Measurements from ENCODE around the gene ZFHX2. TPM values are rescaled to one million over a fixed set of nuclear protein-coding genes. Genes with fewer than 3 reads are reported as not detected.

The ZFHX2 gene
- total RNA-seq, 5 donors from 2014 or later (not counting 1 experiment from before 2014, with no cell fraction given) = 0.15 to 1.3 (median 0.44) TPM

- ChIA-PET CTCF (interaction anchor here (0.5 to 9.2 kb wide), 6 partner anchors 13 to 461 kb away, joined by 3 to 107 read pairs (median 3); partner anchors contain the start of genes ACIN1 (in 1 of the 2) and C14orf119 (in 1 of the 2)), POLR2A (interaction anchor here in 1 of 2 donors (0.6 kb wide), 1 partner anchor 732 kb away, joined by 3 read pairs; no protein-coding TSS in a partner anchor)
- Mint-ChIP-seq H3K4me3 (peak within 1 kb of the TSS; percentile 90 to 97 (median 96)), H3K4me1 (peaks cover 33 to 45% (median 41%) of the 10 kb centered on the region in 3 donors), H3K27me3 (no peaks in the 10 kb centered on the region), H3K27ac (peak within 1 kb of the TSS; percentile 90 to 96), H3K9me3 (no peaks in the 10 kb centered on the region), H3K36me3 (peaks cover 13% of the 10 kb centered on the region)
- Histone ChIP-seq H3K27ac (ENCODE audit: low read length) (peak within 1 kb of the TSS; percentile 78), H3K36me3 (ENCODE audit: control insufficient read depth in 2 of 2, extremely low read depth in 1 of 2, insufficient read depth in 1 of 2, low read length in 1 of 2) (peaks cover 11 to 31% of the 10 kb centered on the region in 2 donors), H3K27me3 (replicated peaks in 1 of 2; ENCODE audit: control insufficient read depth in 2 of 2, extremely low read depth in 1 of 2, insufficient read depth in 2 of 2, low read length in 1 of 2) (peaks cover 0 to 5% of the 10 kb centered on the region in 2 experiments), H3K4me3 (ENCODE audit: control insufficient read depth in 1 of 2, extremely low read depth in 1 of 2, low read length in 1 of 2) (peak within 1 kb of the TSS; percentile 75 to 87), H3K4me1 (ENCODE audit: control insufficient read depth in 1 of 2, extremely low read depth in 1 of 2, insufficient read depth in 2 of 2, low read length in 2 of 2) (peaks cover 6 to 48% of the 10 kb centered on the region in 2 experiments), H3K9me3 (no peaks in the 10 kb centered on the region)
- 1% methylated on average over 52 of the region's 54 CpGs for WGBS (ENCODE audit: insufficient coverage)
- ATAC-seq (replicated peaks in 1 of 4) (peak; percentile 85 to 90 (median 88)), DNase-seq (peak; percentile 86 to 98 (median 93))
Observed at GRCh38 chr14:23555882-23556699, 4.5 kb upstream of the ZFHX2 start, which contains the start of gene THTPA. Gene THTPA, plus strand, starts transcription at chr14:23556271. Its CDS starts 487 bp downstream, at chr14:23556758.

- Histone ChIP-seq H3K27ac (ENCODE audit: low read length) (peak overlapping the region; percentile 78), H3K36me3 (ENCODE audit: control insufficient read depth in 2 of 2, extremely low read depth in 1 of 2, insufficient read depth in 1 of 2, low read length in 1 of 2) (peaks cover 11 to 25% of the 10 kb centered on the region in 2 donors), H3K4me1 (ENCODE audit: control insufficient read depth in 1 of 2, extremely low read depth in 1 of 2, insufficient read depth in 2 of 2, low read length in 2 of 2) (peaks cover 6 to 54% of the 10 kb centered on the region in 2 experiments), H3K4me3 (ENCODE audit: control insufficient read depth in 1 of 2, extremely low read depth in 1 of 2, low read length in 1 of 2) (peak overlapping the region; percentile 75 to 87), H3K27me3 (replicated peaks in 1 of 2; ENCODE audit: control insufficient read depth in 2 of 2, extremely low read depth in 1 of 2, insufficient read depth in 2 of 2, low read length in 1 of 2) (peaks cover 0 to 11% of the 10 kb centered on the region in 2 experiments), H3K9me3 (no peaks in the 10 kb centered on the region)
- CTCF ChIA-PET = interaction anchor here (0.5 to 9.2 kb wide), 6 partner anchors 14 to 460 kb away, joined by 3 to 107 read pairs (median 3); partner anchors contain the start of genes ACIN1 (in 1 of the 2) and C14orf119 (in 1 of the 2)
- 0% methylated on average over 3 of the region's 14 CpGs for WGBS (ENCODE audit: insufficient coverage)
- Mint-ChIP-seq H3K27ac (peak overlapping the region; percentile 90 to 96), H3K27me3 (no peaks in the 10 kb centered on the region), H3K4me1 (peaks cover 34 to 43% (median 40%) of the 10 kb centered on the region in 3 donors), H3K9me3 (no peaks in the 10 kb centered on the region), H3K36me3 (peaks cover 8% of the 10 kb centered on the region), H3K4me3 (peak overlapping the region; percentile 90 to 97 (median 96))
- peak in 1 of 4 experiments; percentile 5 for ATAC-seq (replicated peaks in 1 of 4)
- no peak for DNase-seq
- POLR2A ChIA-PET = interaction anchor here in 1 of 2 donors (0.6 kb wide), 1 partner anchor 733 kb away, joined by 3 read pairs; no protein-coding TSS in a partner anchor
Observed at GRCh38 chr14:23555533-23555881, 3.9 kb upstream of the ZFHX2 start.

- WGBS (ENCODE audit: insufficient coverage) = 7% methylated on average over 27 of the region's 37 CpGs
- ChIA-PET CTCF (interaction anchor here in 1 of 2 donors (0.7 to 1.2 kb wide), 2 partner anchors 17 to 85 kb away, joined by 3 to 6 read pairs; partner anchors contain the start of gene DHRS2), POLR2A (interaction anchor here in 1 of 2 donors (0.6 to 0.7 kb wide), 2 partner anchors 9 to 246 kb away, joined by 4 to 5 read pairs; no protein-coding TSS in a partner anchor)
- no peaks in the 10 kb centered on the region for H3K9me3 Mint-ChIP-seq
- peak overlapping the region; percentile 66 to 89 for H3K4me3 ChIP-seq (ENCODE audit: control insufficient read depth in 1 of 2, extremely low read depth in 1 of 2, low read length in 1 of 2)
- H3K27me3 ChIP-seq (replicated peaks in 1 of 2; ENCODE audit: control insufficient read depth in 2 of 2, extremely low read depth in 1 of 2, insufficient read depth in 2 of 2, low read length in 1 of 2) = peaks cover 0 to 19% of the 10 kb centered on the region in 2 experiments
- H3K4me1 Mint-ChIP-seq = peaks cover 13 to 14% (median 13%) of the 10 kb centered on the region in 3 donors
- H3K27ac Mint-ChIP-seq = no peak overlapping the region
- ATAC-seq (replicated peaks in 1 of 4) = no peak
- no peak for DNase-seq
- no peaks in the 10 kb centered on the region for H3K9me3 ChIP-seq
- no peaks in the 10 kb centered on the region for H3K36me3 ChIP-seq (ENCODE audit: control insufficient read depth in 2 of 2, extremely low read depth in 1 of 2, insufficient read depth in 1 of 2, low read length in 1 of 2)
- H3K36me3 Mint-ChIP-seq = no peaks in the 10 kb centered on the region
- no peak overlapping the region for H3K27ac ChIP-seq (ENCODE audit: low read length)
- H3K4me3 Mint-ChIP-seq = peak overlapping the region in 1 of 3 donors; percentile 77
- peaks cover 0 to 24% of the 10 kb centered on the region in 2 experiments for H3K4me1 ChIP-seq (ENCODE audit: control insufficient read depth in 1 of 2, extremely low read depth in 1 of 2, insufficient read depth in 2 of 2, low read length in 2 of 2)
- H3K27me3 Mint-ChIP-seq = no peaks in the 10 kb centered on the region
Observed at GRCh38 chr14:23550812-23551265, 726 bp downstream of the ZFHX2 start.

- Histone ChIP-seq H3K9me3 (no peaks in the 10 kb centered on the region), H3K36me3 (ENCODE audit: control insufficient read depth in 2 of 2, extremely low read depth in 1 of 2, insufficient read depth in 1 of 2, low read length in 1 of 2) (no peaks in the 10 kb centered on the region), H3K27ac (ENCODE audit: low read length) (no peak overlapping the region), H3K27me3 (replicated peaks in 1 of 2; ENCODE audit: control insufficient read depth in 2 of 2, extremely low read depth in 1 of 2, insufficient read depth in 2 of 2, low read length in 1 of 2) (peaks cover 0 to 19% of the 10 kb centered on the region in 2 experiments), H3K4me3 (ENCODE audit: control insufficient read depth in 1 of 2, extremely low read depth in 1 of 2, low read length in 1 of 2) (peak overlapping the region; percentile 66 to 89), H3K4me1 (ENCODE audit: control insufficient read depth in 1 of 2, extremely low read depth in 1 of 2, insufficient read depth in 2 of 2, low read length in 2 of 2) (peaks cover 0 to 19% of the 10 kb centered on the region in 2 experiments)
- Mint-ChIP-seq H3K4me3 (no peak overlapping the region), H3K36me3 (no peaks in the 10 kb centered on the region), H3K4me1 (peaks cover 9 to 10% (median 9%) of the 10 kb centered on the region in 3 donors), H3K27ac (no peak overlapping the region), H3K27me3 (no peaks in the 10 kb centered on the region), H3K9me3 (no peaks in the 10 kb centered on the region)
- no peak for DNase-seq
- no peak for ATAC-seq (replicated peaks in 1 of 4)
- ChIA-PET POLR2A (interaction anchor here in 1 of 2 donors (0.7 kb wide), 1 partner anchor 9 kb away, joined by 3 read pairs; no protein-coding TSS in a partner anchor), CTCF (interaction anchor here in 1 of 2 donors (1.2 kb wide), 1 partner anchor 9 kb away, joined by 5 read pairs; no protein-coding TSS in a partner anchor)
- 71% methylated on average over 8 of the region's 12 CpGs for WGBS (ENCODE audit: insufficient coverage)
Observed at GRCh38 chr14:23550131-23550811, 1.3 kb downstream of the ZFHX2 start.

- Mint-ChIP-seq H3K27ac (no peak overlapping the region), H3K36me3 (no peaks in the 10 kb centered on the region), H3K27me3 (no peaks in the 10 kb centered on the region), H3K4me1 (peaks cover 6 to 8% (median 6%) of the 10 kb centered on the region in 3 donors), H3K4me3 (no peak overlapping the region), H3K9me3 (no peaks in the 10 kb centered on the region)
- no peaks in the 10 kb centered on the region for H3K36me3 ChIP-seq (ENCODE audit: control insufficient read depth in 2 of 2, extremely low read depth in 1 of 2, insufficient read depth in 1 of 2, low read length in 1 of 2)
- no peak overlapping the region for H3K4me3 ChIP-seq (ENCODE audit: control insufficient read depth in 1 of 2, extremely low read depth in 1 of 2, low read length in 1 of 2)
- DNase-seq = no peak
- H3K27me3 ChIP-seq (replicated peaks in 1 of 2; ENCODE audit: control insufficient read depth in 2 of 2, extremely low read depth in 1 of 2, insufficient read depth in 2 of 2, low read length in 1 of 2) = peaks cover 0 to 19% of the 10 kb centered on the region in 2 experiments
- WGBS (ENCODE audit: insufficient coverage) = 72% methylated on average over 15 of the region's 18 CpGs
- H3K27ac ChIP-seq (ENCODE audit: low read length) = no peak overlapping the region
- POLR2A ChIA-PET = interaction anchor here in 1 of 2 donors (0.6 kb wide), 1 partner anchor 8 kb away, joined by 3 read pairs; no protein-coding TSS in a partner anchor
- no peak for ATAC-seq (replicated peaks in 1 of 4)
- H3K4me1 ChIP-seq (ENCODE audit: control insufficient read depth in 1 of 2, extremely low read depth in 1 of 2, insufficient read depth in 2 of 2, low read length in 2 of 2) = peaks cover 0 to 16% of the 10 kb centered on the region in 2 experiments
- no peaks in the 10 kb centered on the region for H3K9me3 ChIP-seq
- CTCF ChIA-PET = interaction anchor here (0.7 to 1.5 kb wide), 4 partner anchors 11 to 15 kb away, joined by 3 to 5 read pairs (median 4); no protein-coding TSS in a partner anchor
Observed at GRCh38 chr14:23548351-23549318, 2.9 kb downstream of the ZFHX2 start.
